ENCODE results near the gene PKHD1. TPM values are rescaled to one million over a fixed set of nuclear protein-coding genes. Genes with fewer than 3 reads are reported as not detected.

The PKHD1 gene
- total and polyA plus RNA-seq, 12 donors, result 0.03 to 0.22 (median 0.09) TPM; not detected in 3

DNA sequence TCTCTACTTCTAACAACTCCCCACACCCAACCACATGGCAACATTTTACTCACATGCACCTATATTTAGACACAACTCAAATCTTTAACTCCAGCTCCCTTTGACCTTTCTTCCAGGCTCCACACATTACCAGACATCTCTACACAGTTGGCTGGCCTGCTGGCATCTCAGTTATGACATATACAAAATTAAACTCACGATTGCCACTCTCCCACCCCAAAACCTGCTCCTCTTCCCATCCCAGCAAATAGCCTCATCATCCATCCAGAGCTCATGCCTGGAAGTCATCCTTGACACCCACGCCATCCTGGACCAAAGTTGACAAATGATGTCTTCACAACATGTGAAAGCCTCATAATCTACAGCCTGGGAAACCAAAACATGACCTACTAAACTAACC lies 176.6 kb downstream of the PKHD1 start:
- intact Hi-C loops (cut with DNase I), result no loop called here
- no peaks in the 10 kb centered on the region for H3K4me1 ChIP-seq (replicated peaks in 1 of 2)
- H3K27me3 ChIP-seq, result no peaks in the 10 kb centered on the region
- no peak overlapping the region for H3K4me3 ChIP-seq
- H3K27ac ChIP-seq, result no peak overlapping the region
- DNase-seq, result no peak
- H3K36me3 ChIP-seq (replicated peaks in 1 of 2), result no peaks in the 10 kb centered on the region
- WGBS, 4 donors, result 24 to 34% (median 28%) methylated on average over 2 of the region's 2 CpGs
- TF ChIP-seq POLR2A (IDR thresholded peaks at IDR 0.05), result no peak
- TF ChIP-seq, protein P1, sequence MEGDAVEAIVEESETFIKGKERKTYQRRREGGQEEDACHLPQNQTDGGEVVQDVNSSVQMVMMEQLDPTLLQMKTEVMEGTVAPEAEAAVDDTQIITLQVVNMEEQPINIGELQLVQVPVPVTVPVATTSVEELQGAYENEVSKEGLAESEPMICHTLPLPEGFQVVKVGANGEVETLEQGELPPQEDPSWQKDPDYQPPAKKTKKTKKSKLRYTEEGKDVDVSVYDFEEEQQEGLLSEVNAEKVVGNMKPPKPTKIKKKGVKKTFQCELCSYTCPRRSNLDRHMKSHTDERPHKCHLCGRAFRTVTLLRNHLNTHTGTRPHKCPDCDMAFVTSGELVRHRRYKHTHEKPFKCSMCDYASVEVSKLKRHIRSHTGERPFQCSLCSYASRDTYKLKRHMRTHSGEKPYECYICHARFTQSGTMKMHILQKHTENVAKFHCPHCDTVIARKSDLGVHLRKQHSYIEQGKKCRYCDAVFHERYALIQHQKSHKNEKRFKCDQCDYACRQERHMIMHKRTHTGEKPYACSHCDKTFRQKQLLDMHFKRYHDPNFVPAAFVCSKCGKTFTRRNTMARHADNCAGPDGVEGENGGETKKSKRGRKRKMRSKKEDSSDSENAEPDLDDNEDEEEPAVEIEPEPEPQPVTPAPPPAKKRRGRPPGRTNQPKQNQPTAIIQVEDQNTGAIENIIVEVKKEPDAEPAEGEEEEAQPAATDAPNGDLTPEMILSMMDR (IDR thresholded peaks at IDR 0.05), result no peak
- no peaks in the 10 kb centered on the region for H3K9me3 ChIP-seq (replicated peaks in 1 of 3)

DNA sequence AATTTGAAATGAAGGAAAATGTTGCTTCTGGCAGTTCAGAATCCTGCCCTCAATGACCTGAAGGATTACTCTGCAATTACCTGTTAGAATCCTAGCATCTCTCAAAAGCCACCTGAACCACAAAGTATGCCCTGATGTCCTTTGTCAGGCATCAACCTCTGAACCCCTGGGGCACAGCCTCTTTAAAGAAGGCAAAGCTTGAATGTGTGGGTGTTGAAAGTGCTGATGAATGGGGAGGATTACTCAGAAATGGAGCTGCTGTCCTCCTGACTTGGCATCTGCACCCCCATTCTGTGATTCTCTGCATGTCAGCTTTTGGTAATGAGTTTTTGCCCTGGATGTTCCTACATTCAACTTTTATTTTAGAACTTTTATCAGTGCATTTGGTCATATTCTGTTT lies 179.2 kb downstream of the PKHD1 start:
- H3K27ac ChIP-seq, result no peak overlapping the region
- no peak for DNase-seq
- intact Hi-C loops (cut with DNase I), result no loop called here
- no peaks in the 10 kb centered on the region for H3K9me3 ChIP-seq (replicated peaks in 1 of 3)
- TF ChIP-seq, protein P1 (IDR thresholded peaks at IDR 0.05), result no peak
- TF ChIP-seq POLR2A (IDR thresholded peaks at IDR 0.05), result no peak
- no peaks in the 10 kb centered on the region for H3K4me1 ChIP-seq (replicated peaks in 1 of 2)
- no peaks in the 10 kb centered on the region for H3K27me3 ChIP-seq
- no peaks in the 10 kb centered on the region for H3K36me3 ChIP-seq (replicated peaks in 1 of 2)
- no peak overlapping the region for H3K4me3 ChIP-seq

DNA sequence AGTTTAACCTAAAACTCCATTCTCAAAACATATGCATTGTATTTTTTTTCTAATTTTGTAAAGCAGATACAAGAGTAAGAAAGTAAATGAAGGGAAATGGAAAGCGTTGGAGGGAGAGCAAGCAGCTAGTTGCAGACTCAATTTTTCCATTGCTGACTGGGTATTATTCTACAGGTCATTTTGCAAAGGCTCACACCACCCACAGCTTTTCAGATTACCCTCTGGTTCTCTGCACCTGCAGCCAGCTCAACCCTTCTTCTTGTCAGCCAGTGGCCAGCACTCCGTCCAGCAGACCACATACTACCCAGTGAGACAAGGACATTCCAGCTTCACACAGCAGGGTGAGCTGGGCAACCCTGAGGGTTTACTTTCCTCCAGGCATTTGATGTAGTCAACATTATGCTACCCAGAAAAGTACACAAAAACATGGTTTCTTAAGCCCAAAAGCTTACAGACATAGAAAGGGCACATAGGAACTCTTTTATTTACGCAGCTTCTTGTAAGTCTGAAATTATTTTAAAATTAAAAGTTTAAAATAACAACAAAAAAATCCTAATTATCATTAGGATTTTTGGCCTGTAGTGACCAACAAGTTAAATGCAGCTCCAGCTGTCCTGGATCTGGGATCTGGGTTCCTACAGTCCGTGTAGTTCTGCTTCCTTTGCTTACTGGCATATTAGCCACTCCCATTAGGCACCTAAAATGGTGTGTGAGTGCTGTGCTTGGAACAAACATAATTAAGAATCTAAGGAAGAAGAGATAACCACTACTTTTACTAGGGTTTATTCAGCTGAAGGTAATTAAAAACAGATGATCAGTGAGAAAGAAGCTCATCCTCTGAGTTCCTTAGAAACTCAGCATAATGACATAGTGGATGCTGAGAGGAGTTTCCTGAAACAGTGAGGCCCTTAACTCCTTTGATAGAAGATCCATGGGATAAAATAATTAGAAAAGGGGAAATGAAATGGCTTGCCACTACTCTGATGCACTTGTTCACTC lies 185.3 kb downstream of the PKHD1 start:
- H3K36me3 ChIP-seq (replicated peaks in 1 of 2), result no peaks in the 10 kb centered on the region
- 65 to 72% (median 68%) methylated on average over 4 of the region's 4 CpGs for WGBS, 4 donors
- no peak for DNase-seq

DNA sequence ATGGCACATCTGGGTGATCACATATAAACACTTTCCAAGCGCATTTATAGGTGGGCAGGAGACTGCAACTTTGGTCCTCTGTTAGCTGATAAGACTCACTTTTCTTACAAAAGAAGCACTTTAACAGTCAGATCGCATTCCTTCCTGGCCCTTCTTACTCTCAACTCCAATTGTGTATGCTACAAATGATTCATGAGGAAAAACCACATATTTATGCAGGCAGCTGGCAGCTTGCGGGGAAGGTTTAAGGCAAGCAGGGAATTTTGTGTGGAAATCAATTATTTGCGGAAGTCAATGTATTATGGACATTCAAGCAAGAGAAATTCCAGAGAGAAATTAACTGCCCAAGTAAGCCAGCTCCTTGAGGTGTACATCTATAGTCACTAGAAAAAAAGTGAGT lies 194.0 kb downstream of the PKHD1 start:
- Histone ChIP-seq H3K4me1 (replicated peaks in 1 of 2) (no peaks in the 10 kb centered on the region), H3K9me3 (replicated peaks in 1 of 3) (no peaks in the 10 kb centered on the region), H3K4me3 (no peak overlapping the region), H3K27me3 (no peaks in the 10 kb centered on the region), H3K36me3 (replicated peaks in 1 of 2) (no peaks in the 10 kb centered on the region), H3K27ac (no peak overlapping the region)
- intact Hi-C loops (cut with DNase I), result no loop called here
- WGBS, 4 donors, result 68 to 76% (median 74%) methylated on average over 4 of the region's 4 CpGs
- no peak for TF ChIP-seq POLR2A (IDR thresholded peaks at IDR 0.05)
- TF ChIP-seq, protein P1 (IDR thresholded peaks at IDR 0.05), result no peak
- DNase-seq, result no peak

More for the DNA sequence above, 185.3 kb downstream of the PKHD1 start:
- H3K27ac ChIP-seq, result no peak overlapping the region
- intact Hi-C loops (cut with DNase I), result no loop called here
- no peaks in the 10 kb centered on the region for H3K27me3 ChIP-seq
- H3K9me3 ChIP-seq (replicated peaks in 1 of 3), result no peaks in the 10 kb centered on the region
- no peak overlapping the region for H3K4me3 ChIP-seq
- no peaks in the 10 kb centered on the region for H3K4me1 ChIP-seq (replicated peaks in 1 of 2)
- TF ChIP-seq, protein P1 (IDR thresholded peaks at IDR 0.05), result no peak
- TF ChIP-seq POLR2A (IDR thresholded peaks at IDR 0.05), result no peak

Data from adrenal gland (tissue), 12 donors.